OCI-LY3 (cell line): ENCODE data around the gene BPIFB4.

Source experiments
- CTCF ChIP-seq: fragments of 200-600, 300-600 bp; sonication (generic); IDR thresholded peaks from 2 replicates; pipeline ENCODE4 v1.5.1; 2014; ENCODE audit warnings: antibody characterized with exemption, low read length, low read depth
- EZH2phosphoT487 ChIP-seq: fragments of 200-600 bp; shearing (Covaris generic); IDR thresholded peaks from 2 replicates; pipeline ENCODE4 v1.6.1; 2018; ENCODE audit warnings: antibody characterized with exemption, mixed run types, low read depth

GRCh38 chr20:33130568-33131061, 51.2 kb downstream of the BPIFB4 start:
- TF ChIP-seq CTCF (no peak), EZH2phosphoT487 (no peak)
